ENCODE data around the gene TEDC2.
A peak's percentile ranks its signal among the peaks of the same experiment; 100 is the strongest.

Gene TEDC2

DNA sequence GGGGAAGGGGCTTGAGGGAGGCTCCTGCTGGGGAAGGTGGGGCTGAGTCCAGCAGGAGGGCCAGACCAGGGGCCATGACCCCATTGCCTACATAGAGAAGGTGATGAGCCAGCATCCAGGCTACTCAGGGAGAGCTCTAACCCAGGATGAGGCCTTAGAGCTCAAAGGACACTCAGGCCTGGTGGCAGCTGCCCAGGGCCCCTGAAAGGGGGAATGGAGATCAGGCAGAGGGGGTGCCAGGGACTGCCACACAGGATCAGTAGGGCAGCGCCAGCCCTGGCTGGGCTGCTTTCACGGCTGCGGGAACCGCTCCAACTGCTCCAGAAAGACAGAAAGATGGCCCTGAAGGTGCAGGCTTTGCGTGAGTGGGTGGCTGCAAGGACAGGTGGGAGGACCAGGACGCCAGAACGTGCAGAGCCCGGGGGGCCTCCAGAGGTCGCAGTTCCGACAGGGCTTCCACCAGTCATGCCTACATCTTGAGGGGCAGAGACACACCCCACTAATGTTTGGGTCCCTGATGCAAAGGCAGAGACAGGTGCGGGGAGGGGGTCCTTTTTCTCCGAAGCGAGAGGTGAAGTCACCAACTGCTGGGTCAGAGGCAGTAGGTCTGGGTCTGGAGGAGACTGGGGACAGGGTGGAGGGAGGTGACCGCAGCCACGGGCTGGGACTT lies 53.0 kb downstream of the TEDC2 start:
- TF ChIP-seq, protein P1, sequence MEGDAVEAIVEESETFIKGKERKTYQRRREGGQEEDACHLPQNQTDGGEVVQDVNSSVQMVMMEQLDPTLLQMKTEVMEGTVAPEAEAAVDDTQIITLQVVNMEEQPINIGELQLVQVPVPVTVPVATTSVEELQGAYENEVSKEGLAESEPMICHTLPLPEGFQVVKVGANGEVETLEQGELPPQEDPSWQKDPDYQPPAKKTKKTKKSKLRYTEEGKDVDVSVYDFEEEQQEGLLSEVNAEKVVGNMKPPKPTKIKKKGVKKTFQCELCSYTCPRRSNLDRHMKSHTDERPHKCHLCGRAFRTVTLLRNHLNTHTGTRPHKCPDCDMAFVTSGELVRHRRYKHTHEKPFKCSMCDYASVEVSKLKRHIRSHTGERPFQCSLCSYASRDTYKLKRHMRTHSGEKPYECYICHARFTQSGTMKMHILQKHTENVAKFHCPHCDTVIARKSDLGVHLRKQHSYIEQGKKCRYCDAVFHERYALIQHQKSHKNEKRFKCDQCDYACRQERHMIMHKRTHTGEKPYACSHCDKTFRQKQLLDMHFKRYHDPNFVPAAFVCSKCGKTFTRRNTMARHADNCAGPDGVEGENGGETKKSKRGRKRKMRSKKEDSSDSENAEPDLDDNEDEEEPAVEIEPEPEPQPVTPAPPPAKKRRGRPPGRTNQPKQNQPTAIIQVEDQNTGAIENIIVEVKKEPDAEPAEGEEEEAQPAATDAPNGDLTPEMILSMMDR (conservative IDR thresholded peaks at IDR 0.05; ENCODE audit: low read depth), result no peak
- H3K27ac ChIP-seq, result peak overlapping the region; percentile 95
- ChIA-PET POLR2A (ENCODE audit: low non-redundant PET) (no interaction called here), CTCF (interaction anchor here (3.3 kb wide), 1 partner anchor 11 kb away, joined by 14 read pairs; no protein-coding TSS in a partner anchor)
- no peak for DNase-seq (ENCODE audit: low spot score)

DNA sequence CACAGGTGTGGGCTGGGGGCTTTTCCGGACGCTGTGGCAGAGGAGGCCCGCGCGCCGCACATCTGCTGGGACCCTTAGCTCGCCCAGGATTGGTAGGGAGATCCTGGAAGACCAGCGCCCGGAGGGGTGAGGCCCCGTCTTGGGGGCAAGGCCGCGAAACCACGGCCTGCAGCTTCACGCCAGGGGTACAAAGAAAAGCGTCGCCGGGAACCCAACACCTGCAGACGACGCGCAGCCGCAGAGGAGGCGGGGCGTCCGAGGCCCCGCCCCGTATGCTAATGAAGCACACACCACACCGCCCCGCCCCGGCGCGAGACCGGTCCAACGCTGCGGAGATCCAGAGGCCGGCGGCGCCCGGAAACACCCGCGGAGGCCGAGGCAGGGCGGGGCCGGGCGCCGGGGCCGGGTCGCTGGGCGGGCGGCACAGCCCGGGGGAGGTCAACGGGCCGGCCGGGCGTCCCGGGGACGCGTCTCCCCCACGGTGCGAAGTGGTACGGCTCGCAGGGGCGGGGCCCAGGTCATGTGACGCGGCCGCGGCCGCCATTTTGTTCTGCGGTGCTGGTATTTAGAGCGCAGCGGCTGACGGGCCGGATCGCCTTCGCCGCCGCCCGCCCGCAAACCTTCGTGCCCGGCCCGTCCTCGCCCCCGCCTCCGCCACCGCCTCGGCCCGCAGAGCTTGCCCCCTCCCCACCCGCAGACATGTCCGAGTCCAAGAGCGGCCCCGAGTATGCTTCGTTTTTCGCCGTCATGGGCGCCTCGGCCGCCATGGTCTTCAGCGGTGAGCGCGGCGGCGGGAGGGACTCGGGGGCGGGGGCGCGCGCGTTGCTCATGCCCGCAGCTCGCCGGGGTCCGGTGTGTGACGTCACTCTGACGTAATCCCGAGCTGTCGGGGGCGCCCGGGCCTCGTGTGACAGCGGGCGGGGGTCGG lies 53.8 kb downstream of the TEDC2 start, which contains the start of gene ATP6V0C:
ATP6V0C (plus strand) TSS at position 548 of the 928 bp plus-strand sequence; CDS start at position 700, 152 bp downstream.
- DNase-seq (ENCODE audit: low spot score), result peak; percentile 93
- ChIA-PET POLR2A (ENCODE audit: low non-redundant PET) (no interaction called here), CTCF (interaction anchor here (3.3 kb wide), 1 partner anchor 12 kb away, joined by 14 read pairs; no protein-coding TSS in a partner anchor)
- TF ChIP-seq, protein P1 (conservative IDR thresholded peaks at IDR 0.05; ENCODE audit: low read depth), result no peak
- peak within 1 kb of the TSS; percentile 95 for H3K27ac ChIP-seq

Measured in RWPE1 (cell line).